Measurements from ENCODE around the gene ZDHHC12. TPM values are rescaled to one million over a fixed set of nuclear protein-coding genes. Genes with fewer than 3 reads are reported as not detected.

The ZDHHC12 gene
- total and polyA plus RNA-seq, 2 donors (not counting 3 experiments of a cell fraction or from before 2014, with no cell fraction given), result 28.8 to 62.0 TPM

DNA sequence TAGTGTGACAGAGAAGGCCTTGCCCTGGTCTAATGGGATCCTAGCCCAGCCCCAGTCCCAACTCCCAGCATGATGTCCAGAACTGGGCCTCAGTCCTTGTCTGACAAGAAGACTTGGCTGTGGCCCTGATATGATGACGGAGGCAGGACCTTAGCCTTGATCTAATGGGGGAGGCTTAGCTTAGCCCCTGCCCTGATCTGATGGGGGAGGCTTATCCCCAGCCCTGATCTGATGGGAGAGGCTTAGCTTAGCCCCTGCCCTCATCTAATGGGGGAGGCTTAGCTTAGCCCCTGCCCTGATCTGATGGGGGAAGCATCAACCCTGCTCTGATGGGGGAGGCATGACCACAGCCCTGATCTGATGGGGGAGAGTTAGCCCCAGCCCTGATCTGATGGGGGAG, 17.9 kb downstream of the ZDHHC12 start:
- no peak overlapping the region for H3K27ac ChIP-seq (ENCODE audit: insufficient read depth, low read depth, low read length)
- H3K4me2 ChIP-seq (ENCODE audit: insufficient read depth, low read length), result no peak overlapping the region
- peaks cover 10% of the 10 kb centered on the region for H3K79me2 ChIP-seq (ENCODE audit: control insufficient read depth, insufficient read depth, low read length)
- ChIA-PET CTCF (no interaction called here), POLR2A (no interaction called here)
- DNase-seq (ENCODE audit: low read depth, low spot score), result no peak
- H3K9me3 ChIP-seq (replicated peaks; ENCODE audit: control insufficient read depth, insufficient read depth, low read length), result no peaks in the 10 kb centered on the region
- no peaks in the 10 kb centered on the region for H3K9me1 ChIP-seq (replicated peaks; ENCODE audit: control insufficient read depth, extremely low read depth, insufficient read depth, low read length)
- peaks cover 2 to 4% of the 10 kb centered on the region in 2 experiments for H3K36me3 ChIP-seq (ENCODE audit: control insufficient read depth in 2 of 2, extremely low read depth in 1 of 2, insufficient read depth in 2 of 2, low read length in 2 of 2)
- peaks cover 14% of the 10 kb centered on the region for H3K4me1 ChIP-seq (ENCODE audit: control insufficient read depth, extremely low read depth, insufficient read depth, low read length)
- H3K27me3 ChIP-seq (ENCODE audit: control insufficient read depth in 2 of 2, insufficient read depth in 2 of 2, low read length in 2 of 2), result no peaks in the 10 kb centered on the region
- no peak overlapping the region for H3K4me3 ChIP-seq (replicated peaks in 1 of 3; ENCODE audit: insufficient read depth in 1 of 3, low read depth in 1 of 3, low read length in 3 of 3)
- H3K9ac ChIP-seq (replicated peaks; ENCODE audit: extremely low read depth, insufficient read depth, low read length), result no peak overlapping the region
- no peak overlapping the region for H2AFZ ChIP-seq (ENCODE audit: low read depth, low read length)
- TF ChIP-seq GATA2 (IDR thresholded peaks at IDR 0.05; ENCODE audit: insufficient read depth, insufficient read length, low read depth, low read length) (no peak), FOS (IDR thresholded peaks at IDR 0.05; ENCODE audit: borderline replicate concordance, insufficient read depth, low read length) (no peak), MYC (IDR thresholded peaks at IDR 0.05; ENCODE audit: low read depth, low read length) (no peak), JUN (IDR thresholded peaks at IDR 0.05; ENCODE audit: borderline replicate concordance, insufficient read depth, insufficient read length, low read depth) (no peak), POLR2A (IDR thresholded peaks at IDR 0.05; ENCODE audit: low read depth, low read length) (no peak), POLR2AphosphoS5 (IDR thresholded peaks at IDR 0.05; ENCODE audit: insufficient read depth, low read depth, low read length) (no peak), EZH2 (IDR thresholded peaks at IDR 0.05; ENCODE audit: borderline replicate concordance, low read depth, low read length, severe bottlenecking) (no peak)
- TF ChIP-seq, protein P1, sequence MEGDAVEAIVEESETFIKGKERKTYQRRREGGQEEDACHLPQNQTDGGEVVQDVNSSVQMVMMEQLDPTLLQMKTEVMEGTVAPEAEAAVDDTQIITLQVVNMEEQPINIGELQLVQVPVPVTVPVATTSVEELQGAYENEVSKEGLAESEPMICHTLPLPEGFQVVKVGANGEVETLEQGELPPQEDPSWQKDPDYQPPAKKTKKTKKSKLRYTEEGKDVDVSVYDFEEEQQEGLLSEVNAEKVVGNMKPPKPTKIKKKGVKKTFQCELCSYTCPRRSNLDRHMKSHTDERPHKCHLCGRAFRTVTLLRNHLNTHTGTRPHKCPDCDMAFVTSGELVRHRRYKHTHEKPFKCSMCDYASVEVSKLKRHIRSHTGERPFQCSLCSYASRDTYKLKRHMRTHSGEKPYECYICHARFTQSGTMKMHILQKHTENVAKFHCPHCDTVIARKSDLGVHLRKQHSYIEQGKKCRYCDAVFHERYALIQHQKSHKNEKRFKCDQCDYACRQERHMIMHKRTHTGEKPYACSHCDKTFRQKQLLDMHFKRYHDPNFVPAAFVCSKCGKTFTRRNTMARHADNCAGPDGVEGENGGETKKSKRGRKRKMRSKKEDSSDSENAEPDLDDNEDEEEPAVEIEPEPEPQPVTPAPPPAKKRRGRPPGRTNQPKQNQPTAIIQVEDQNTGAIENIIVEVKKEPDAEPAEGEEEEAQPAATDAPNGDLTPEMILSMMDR (IDR thresholded peaks at IDR 0.05; ENCODE audit: extremely low read depth in 1 of 2, insufficient read depth in 1 of 2, low read depth in 1 of 2, low read length in 2 of 2), result no peak
- TF ChIP-seq, protein P2, sequence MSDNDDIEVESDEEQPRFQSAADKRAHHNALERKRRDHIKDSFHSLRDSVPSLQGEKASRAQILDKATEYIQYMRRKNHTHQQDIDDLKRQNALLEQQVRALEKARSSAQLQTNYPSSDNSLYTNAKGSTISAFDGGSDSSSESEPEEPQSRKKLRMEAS (IDR thresholded peaks at IDR 0.05; ENCODE audit: insufficient read depth, insufficient read length), result no peak
- BruUV-seq (replicated peaks), result no TSS peak
- no peak for FAIRE-seq
- dilution Hi-C loops (cut with MboI; ENCODE audit: extremely low pct_ligation_motif_present, low sequenced_read_pairs), result no loop called here
- H4K20me1 ChIP-seq (replicated peaks; ENCODE audit: control insufficient read depth, extremely low read depth, insufficient read depth, low read length), result no peaks in the 10 kb centered on the region
- intact Hi-C loops (cut with micrococcal nuclease), result no loop called here
